ENCODE results near the gene FAM222B. TPM values are rescaled to one million over a fixed set of nuclear protein-coding genes. Genes with fewer than 3 reads are reported as not detected.

Gene FAM222B
- total and polyA plus RNA-seq, 2 experiments from 2014 or later, result 63.7 to 78.5 TPM

GRCh38 chr17:28749516-28750177 lies 92.9 kb downstream of the FAM222B start (continued):
- TF ChIP-seq, protein P1, sequence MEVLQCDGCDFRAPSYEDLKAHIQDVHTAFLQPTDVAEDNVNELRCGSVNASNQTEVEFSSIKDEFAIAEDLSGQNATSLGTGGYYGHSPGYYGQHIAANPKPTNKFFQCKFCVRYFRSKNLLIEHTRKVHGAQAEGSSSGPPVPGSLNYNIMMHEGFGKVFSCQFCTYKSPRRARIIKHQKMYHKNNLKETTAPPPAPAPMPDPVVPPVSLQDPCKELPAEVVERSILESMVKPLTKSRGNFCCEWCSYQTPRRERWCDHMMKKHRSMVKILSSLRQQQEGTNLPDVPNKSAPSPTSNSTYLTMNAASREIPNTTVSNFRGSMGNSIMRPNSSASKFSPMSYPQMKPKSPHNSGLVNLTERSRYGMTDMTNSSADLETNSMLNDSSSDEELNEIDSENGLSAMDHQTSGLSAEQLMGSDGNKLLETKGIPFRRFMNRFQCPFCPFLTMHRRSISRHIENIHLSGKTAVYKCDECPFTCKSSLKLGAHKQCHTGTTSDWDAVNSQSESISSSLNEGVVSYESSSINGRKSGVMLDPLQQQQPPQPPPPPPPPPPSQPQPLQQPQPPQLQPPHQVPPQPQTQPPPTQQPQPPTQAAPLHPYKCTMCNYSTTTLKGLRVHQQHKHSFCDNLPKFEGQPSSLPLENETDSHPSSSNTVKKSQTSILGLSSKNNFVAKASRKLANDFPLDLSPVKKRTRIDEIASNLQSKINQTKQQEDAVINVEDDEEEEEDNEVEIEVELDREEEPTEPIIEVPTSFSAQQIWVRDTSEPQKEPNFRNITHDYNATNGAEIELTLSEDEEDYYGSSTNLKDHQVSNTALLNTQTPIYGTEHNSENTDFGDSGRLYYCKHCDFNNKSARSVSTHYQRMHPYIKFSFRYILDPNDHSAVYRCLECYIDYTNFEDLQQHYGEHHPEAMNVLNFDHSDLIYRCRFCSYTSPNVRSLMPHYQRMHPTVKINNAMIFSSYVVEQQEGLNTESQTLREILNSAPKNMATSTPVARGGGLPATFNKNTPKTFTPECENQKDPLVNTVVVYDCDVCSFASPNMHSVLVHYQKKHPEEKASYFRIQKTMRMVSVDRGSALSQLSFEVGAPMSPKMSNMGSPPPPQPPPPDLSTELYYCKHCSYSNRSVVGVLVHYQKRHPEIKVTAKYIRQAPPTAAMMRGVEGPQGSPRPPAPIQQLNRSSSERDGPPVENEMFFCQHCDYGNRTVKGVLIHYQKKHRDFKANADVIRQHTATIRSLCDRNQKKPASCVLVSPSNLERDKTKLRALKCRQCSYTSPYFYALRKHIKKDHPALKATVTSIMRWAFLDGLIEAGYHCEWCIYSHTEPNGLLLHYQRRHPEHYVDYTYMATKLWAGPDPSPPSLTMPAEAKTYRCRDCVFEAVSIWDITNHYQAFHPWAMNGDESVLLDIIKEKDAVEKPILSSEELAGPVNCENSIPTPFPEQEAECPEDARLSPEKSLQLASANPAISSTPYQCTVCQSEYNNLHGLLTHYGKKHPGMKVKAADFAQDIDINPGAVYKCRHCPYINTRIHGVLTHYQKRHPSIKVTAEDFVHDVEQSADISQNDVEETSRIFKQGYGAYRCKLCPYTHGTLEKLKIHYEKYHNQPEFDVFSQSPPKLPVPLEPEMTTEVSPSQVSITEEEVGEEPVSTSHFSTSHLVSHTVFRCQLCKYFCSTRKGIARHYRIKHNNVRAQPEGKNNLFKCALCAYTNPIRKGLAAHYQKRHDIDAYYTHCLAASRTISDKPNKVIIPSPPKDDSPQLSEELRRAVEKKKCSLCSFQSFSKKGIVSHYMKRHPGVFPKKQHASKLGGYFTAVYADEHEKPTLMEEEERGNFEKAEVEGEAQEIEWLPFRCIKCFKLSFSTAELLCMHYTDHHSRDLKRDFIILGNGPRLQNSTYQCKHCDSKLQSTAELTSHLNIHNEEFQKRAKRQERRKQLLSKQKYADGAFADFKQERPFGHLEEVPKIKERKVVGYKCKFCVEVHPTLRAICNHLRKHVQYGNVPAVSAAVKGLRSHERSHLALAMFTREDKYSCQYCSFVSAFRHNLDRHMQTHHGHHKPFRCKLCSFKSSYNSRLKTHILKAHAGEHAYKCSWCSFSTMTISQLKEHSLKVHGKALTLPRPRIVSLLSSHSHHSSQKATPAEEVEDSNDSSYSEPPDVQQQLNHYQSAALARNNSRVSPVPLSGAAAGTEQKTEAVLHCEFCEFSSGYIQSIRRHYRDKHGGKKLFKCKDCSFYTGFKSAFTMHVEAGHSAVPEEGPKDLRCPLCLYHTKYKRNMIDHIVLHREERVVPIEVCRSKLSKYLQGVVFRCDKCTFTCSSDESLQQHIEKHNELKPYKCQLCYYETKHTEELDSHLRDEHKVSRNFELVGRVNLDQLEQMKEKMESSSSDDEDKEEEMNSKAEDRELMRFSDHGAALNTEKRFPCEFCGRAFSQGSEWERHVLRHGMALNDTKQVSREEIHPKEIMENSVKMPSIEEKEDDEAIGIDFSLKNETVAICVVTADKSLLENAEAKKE (CRISPR knock-in tag; IDR thresholded peaks at IDR 0.05), result no peak

DNA sequence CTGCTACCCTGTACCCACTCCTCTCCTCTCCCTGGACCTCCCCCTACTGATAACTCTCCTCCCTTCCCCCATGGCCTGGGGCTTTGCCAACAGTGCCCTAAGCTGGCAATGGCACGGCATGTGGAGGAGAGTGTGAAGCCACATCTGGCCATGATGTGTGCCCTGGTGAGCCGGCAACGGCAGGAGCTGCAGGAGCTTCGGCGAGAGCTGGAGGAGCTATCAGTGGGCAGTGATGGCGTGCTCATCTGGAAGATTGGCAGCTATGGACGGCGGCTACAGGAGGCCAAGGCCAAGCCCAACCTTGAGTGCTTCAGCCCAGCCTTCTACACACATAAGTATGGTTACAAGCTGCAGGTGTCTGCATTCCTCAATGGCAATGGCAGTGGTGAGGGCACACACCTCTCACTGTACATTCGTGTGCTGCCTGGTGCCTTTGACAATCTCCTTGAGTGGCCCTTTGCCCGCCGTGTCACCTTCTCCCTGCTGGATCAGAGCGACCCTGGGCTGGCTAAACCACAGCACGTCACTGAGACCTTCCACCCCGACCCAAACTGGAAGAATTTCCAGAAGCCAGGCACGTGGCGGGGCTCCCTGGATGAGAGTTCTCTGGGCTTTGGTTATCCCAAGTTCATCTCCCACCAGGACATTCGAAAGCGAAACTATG lies 93.6 kb downstream of the FAM222B start:
- Mint-ChIP-seq H3K4me1 (peaks cover 40% of the 10 kb centered on the region), H3K4me3 (no peak overlapping the region), H3K9me3 (no peaks in the 10 kb centered on the region), H3K27me3 (ENCODE audit: insufficient read depth, low read depth, poor library complexity) (peaks cover 55% of the 10 kb centered on the region), H3K27ac (0 out of 2 replicates have a peak overlapping the region, but pooled peaks have one; percentile 83), H3K36me3 (ENCODE audit: low read depth) (peaks cover 80% of the 10 kb centered on the region)
- H3F3A ChIP-seq (replicated peaks; ENCODE audit: low read depth), result peaks cover 73% of the 10 kb centered on the region
- no peak overlapping the region for H3K4me2 ChIP-seq
- peaks cover 34% of the 10 kb centered on the region for H3K36me3 ChIP-seq (ENCODE audit: insufficient read depth)
- no peaks in the 10 kb centered on the region for H3K27me3 ChIP-seq (ENCODE audit: insufficient read depth)
- H2AFZ ChIP-seq, result no peak overlapping the region
- ATAC-seq (no peak), DNase-seq (ENCODE audit: low spot score) (no peak)
- H3K4me3 ChIP-seq, result no peak overlapping the region
- peak overlapping the region; percentile 99 for H3K27ac ChIP-seq (ENCODE audit: low read depth)
- peaks cover 28% of the 10 kb centered on the region for H3K4me1 ChIP-seq (ENCODE audit: insufficient read depth)
- H3K79me2 ChIP-seq (replicated peaks; ENCODE audit: insufficient read depth), result peaks cover 32% of the 10 kb centered on the region
- peaks cover 23% of the 10 kb centered on the region for H4K20me1 ChIP-seq (replicated peaks; ENCODE audit: insufficient read depth)
- H3K9me2 ChIP-seq (ENCODE audit: insufficient read depth), result no peaks in the 10 kb centered on the region
- TF ChIP-seq CTCF (conservative IDR thresholded peaks at IDR 0.05; ENCODE audit: low read depth in 2 of 2) (no peak), EZH2phosphoT487 (IDR thresholded peaks at IDR 0.05; ENCODE audit: unreplicated experiment) (no peak), EZH2 (IDR thresholded peaks at IDR 0.05; ENCODE audit: low read depth, unreplicated experiment) (no peak), JUNB (IDR thresholded peaks at IDR 0.05; ENCODE audit: unreplicated experiment) (no peak), ZNF331 (CRISPR knock-in tag; IDR thresholded peaks at IDR 0.05; ENCODE audit: low read depth) (no peak), STAT1 (IDR thresholded peaks at IDR 0.05; ENCODE audit: unreplicated experiment) (no peak), ZNF114 (CRISPR knock-in tag; IDR thresholded peaks at IDR 0.05) (no peak), POLR2AphosphoS5 (IDR thresholded peaks at IDR 0.05; ENCODE audit: low read depth) (no peak), CREB1 (CRISPR knock-in tag; IDR thresholded peaks at IDR 0.05; ENCODE audit: low read depth) (no peak), NANOG (IDR thresholded peaks at IDR 0.05; ENCODE audit: borderline replicate concordance) (no peak)
- TF ChIP-seq, protein P2, sequence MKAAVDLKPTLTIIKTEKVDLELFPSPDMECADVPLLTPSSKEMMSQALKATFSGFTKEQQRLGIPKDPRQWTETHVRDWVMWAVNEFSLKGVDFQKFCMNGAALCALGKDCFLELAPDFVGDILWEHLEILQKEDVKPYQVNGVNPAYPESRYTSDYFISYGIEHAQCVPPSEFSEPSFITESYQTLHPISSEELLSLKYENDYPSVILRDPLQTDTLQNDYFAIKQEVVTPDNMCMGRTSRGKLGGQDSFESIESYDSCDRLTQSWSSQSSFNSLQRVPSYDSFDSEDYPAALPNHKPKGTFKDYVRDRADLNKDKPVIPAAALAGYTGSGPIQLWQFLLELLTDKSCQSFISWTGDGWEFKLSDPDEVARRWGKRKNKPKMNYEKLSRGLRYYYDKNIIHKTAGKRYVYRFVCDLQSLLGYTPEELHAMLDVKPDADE (IDR thresholded peaks at IDR 0.05), result no peak
